ENCODE measurements around the gene NELL1.

Gene NELL1

DNA sequence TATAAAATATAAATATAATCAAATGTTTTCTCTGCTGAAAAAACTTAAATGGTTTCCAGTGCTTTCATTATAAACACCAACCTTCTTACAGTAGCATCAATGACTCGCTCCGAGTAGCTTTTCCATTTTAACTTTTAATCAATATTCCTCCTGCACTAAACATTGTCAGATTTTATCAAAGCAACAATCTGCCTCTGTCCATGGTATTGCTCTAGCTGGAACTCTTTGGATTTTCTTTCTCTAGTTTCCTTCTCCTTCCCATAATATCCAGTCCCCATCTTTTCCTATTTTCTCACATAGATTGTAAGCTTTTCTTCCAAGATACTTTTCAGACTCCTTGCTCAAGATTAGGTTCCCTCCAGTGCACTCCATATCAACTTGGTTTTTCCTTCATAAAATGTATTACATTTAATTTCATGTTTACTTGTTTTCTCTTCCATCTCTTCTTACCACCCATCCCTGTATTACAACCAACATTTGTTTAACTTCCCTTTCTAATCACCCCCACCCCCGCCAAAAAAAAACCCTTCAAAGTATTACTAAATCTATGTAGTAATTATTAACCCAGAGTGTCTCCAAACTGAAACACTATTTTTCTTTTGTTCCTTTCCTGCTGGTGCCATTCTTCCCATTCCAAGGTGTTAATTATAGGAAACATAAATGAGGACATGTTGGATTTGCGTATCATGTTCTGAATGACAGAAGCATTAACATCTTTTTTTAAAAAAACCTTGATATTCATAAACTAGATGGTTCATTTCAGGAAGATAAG, 716.5 kb downstream of the NELL1 start:
- no peaks in the 10 kb centered on the region for H3K27me3 ChIP-seq (ENCODE audit: control insufficient read depth, insufficient read depth, low read length)

DNA sequence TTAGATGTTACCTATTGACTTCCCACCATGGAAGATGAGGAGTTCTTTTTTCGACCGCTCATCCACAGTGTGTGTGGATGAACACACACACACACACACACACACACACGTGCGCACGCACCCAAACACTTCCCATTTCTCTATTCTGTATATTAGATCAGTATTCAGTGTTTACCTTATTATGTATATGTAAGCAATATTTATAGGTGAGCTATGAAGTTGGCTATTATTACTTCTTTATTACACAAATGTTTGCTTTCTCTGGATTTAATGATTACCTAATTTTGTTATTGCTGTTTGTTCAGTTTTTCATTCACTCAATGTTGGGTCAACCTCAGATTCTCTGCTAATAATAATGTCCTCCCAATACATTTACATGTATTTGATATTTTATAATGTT, 721.0 kb downstream of the NELL1 start:
- Histone ChIP-seq H3K4me3 (ENCODE audit: low read length) (no peak overlapping the region), H3K9me3 (ENCODE audit: control insufficient read depth, insufficient read depth, low read length) (no peaks in the 10 kb centered on the region), H3K4me1 (ENCODE audit: control insufficient read depth, insufficient read depth, low read length) (no peaks in the 10 kb centered on the region), H3K27me3 (ENCODE audit: control insufficient read depth, insufficient read depth, low read length) (no peaks in the 10 kb centered on the region), H3K36me3 (ENCODE audit: control insufficient read depth, insufficient read depth, low read length) (no peaks in the 10 kb centered on the region), H3K27ac (ENCODE audit: low read length) (no peak overlapping the region)
- no CpG with 5 or more reads among the region's 5 CpGs for WGBS (ENCODE audit: insufficient coverage, insufficient read length)
- DNase-seq (ENCODE audit: low read depth, low spot score), result no peak

More for the DNA sequence above, 716.5 kb downstream of the NELL1 start:
- H3K27ac ChIP-seq (ENCODE audit: low read length), result no peak overlapping the region
- no peaks in the 10 kb centered on the region for H3K9me3 ChIP-seq (ENCODE audit: control insufficient read depth, insufficient read depth, low read length)
- WGBS (ENCODE audit: insufficient coverage, insufficient read length), result 100% methylated on average over 3 of the region's 4 CpGs
- H3K4me1 ChIP-seq (ENCODE audit: control insufficient read depth, insufficient read depth, low read length), result no peaks in the 10 kb centered on the region
- DNase-seq (ENCODE audit: low read depth, low spot score), result no peak
- no peaks in the 10 kb centered on the region for H3K36me3 ChIP-seq (ENCODE audit: control insufficient read depth, insufficient read depth, low read length)
- no peak overlapping the region for H3K4me3 ChIP-seq (ENCODE audit: low read length)

GRCh38 chr11:21396342-21397008, 727.1 kb downstream of the NELL1 start:
- H3K9me3 ChIP-seq (ENCODE audit: control insufficient read depth, insufficient read depth, low read length), result no peaks in the 10 kb centered on the region
- DNase-seq (ENCODE audit: low read depth, low spot score), result no peak
- no CpG with 5 or more reads among the region's 5 CpGs for WGBS (ENCODE audit: insufficient coverage, insufficient read length)
- no peaks in the 10 kb centered on the region for H3K4me1 ChIP-seq (ENCODE audit: control insufficient read depth, insufficient read depth, low read length)
- H3K27me3 ChIP-seq (ENCODE audit: control insufficient read depth, insufficient read depth, low read length), result no peaks in the 10 kb centered on the region
- no peak overlapping the region for H3K27ac ChIP-seq (ENCODE audit: low read length)
- H3K4me3 ChIP-seq (ENCODE audit: low read length), result no peak overlapping the region
- no peaks in the 10 kb centered on the region for H3K36me3 ChIP-seq (ENCODE audit: control insufficient read depth, insufficient read depth, low read length)

DNA sequence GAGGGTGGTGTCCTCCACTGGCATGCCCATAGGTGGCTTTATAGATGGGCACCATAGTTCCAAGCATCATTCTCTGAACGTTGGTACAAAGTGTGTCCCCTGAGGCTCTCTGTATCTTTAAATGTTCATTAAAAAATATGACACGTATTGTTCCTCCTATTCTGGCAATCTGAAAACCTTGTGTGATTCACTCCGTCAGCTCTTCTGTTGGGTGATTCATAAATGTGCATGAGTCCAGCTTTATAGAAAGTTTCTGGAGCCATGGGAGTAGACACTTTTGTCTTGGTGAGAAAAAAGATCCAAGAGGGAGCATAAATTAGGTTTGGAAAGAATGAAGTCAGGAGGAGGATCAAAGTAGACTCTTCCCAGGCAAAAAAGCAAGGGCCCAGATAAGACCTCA, 728.8 kb downstream of the NELL1 start:
- H3K9me3 ChIP-seq (ENCODE audit: control insufficient read depth, insufficient read depth, low read length), result no peaks in the 10 kb centered on the region
- no peaks in the 10 kb centered on the region for H3K27me3 ChIP-seq (ENCODE audit: control insufficient read depth, insufficient read depth, low read length)
- H3K27ac ChIP-seq (ENCODE audit: low read length), result no peak overlapping the region
- no CpG with 5 or more reads among the region's 3 CpGs for WGBS (ENCODE audit: insufficient coverage, insufficient read length)
- no peaks in the 10 kb centered on the region for H3K36me3 ChIP-seq (ENCODE audit: control insufficient read depth, insufficient read depth, low read length)
- DNase-seq (ENCODE audit: low read depth, low spot score), result no peak
- no peaks in the 10 kb centered on the region for H3K4me1 ChIP-seq (ENCODE audit: control insufficient read depth, insufficient read depth, low read length)
- no peak overlapping the region for H3K4me3 ChIP-seq (ENCODE audit: low read length)

- H3K4me3 ChIP-seq (ENCODE audit: low read length), result no peak overlapping the region
- no peaks in the 10 kb centered on the region for H3K9me3 ChIP-seq (ENCODE audit: control insufficient read depth, insufficient read depth, low read length)
- no peaks in the 10 kb centered on the region for H3K4me1 ChIP-seq (ENCODE audit: control insufficient read depth, insufficient read depth, low read length)
- no CpG with 5 or more reads among the region's 1 CpG for WGBS (ENCODE audit: insufficient coverage, insufficient read length)
- no peak overlapping the region for H3K27ac ChIP-seq (ENCODE audit: low read length)
- no peaks in the 10 kb centered on the region for H3K36me3 ChIP-seq (ENCODE audit: control insufficient read depth, insufficient read depth, low read length)
- DNase-seq (ENCODE audit: low read depth, low spot score), result no peak
- no peaks in the 10 kb centered on the region for H3K27me3 ChIP-seq (ENCODE audit: control insufficient read depth, insufficient read depth, low read length)
Observed at GRCh38 chr11:21401496-21401895, 732.1 kb downstream of the NELL1 start.

GRCh38 chr11:21402274-21402673, 732.9 kb downstream of the NELL1 start:
- WGBS (ENCODE audit: insufficient coverage, insufficient read length), result no CpG with 5 or more reads among the region's 1 CpG
- Histone ChIP-seq H3K4me3 (ENCODE audit: low read length) (no peak overlapping the region), H3K9me3 (ENCODE audit: control insufficient read depth, insufficient read depth, low read length) (no peaks in the 10 kb centered on the region), H3K27me3 (ENCODE audit: control insufficient read depth, insufficient read depth, low read length) (no peaks in the 10 kb centered on the region), H3K4me1 (ENCODE audit: control insufficient read depth, insufficient read depth, low read length) (no peaks in the 10 kb centered on the region), H3K36me3 (ENCODE audit: control insufficient read depth, insufficient read depth, low read length) (no peaks in the 10 kb centered on the region), H3K27ac (ENCODE audit: low read length) (no peak overlapping the region)
- DNase-seq (ENCODE audit: low read depth, low spot score), result no peak

GRCh38 chr11:21403069-21403468, 733.7 kb downstream of the NELL1 start:
- Histone ChIP-seq H3K4me1 (ENCODE audit: control insufficient read depth, insufficient read depth, low read length) (no peaks in the 10 kb centered on the region), H3K27ac (ENCODE audit: low read length) (no peak overlapping the region)

GRCh38 chr11:21405422-21405821, 736.0 kb downstream of the NELL1 start:
- DNase-seq (ENCODE audit: low read depth, low spot score), result no peak
- Histone ChIP-seq H3K36me3 (ENCODE audit: control insufficient read depth, insufficient read depth, low read length) (no peaks in the 10 kb centered on the region), H3K4me3 (ENCODE audit: low read length) (no peak overlapping the region), H3K27me3 (ENCODE audit: control insufficient read depth, insufficient read depth, low read length) (no peaks in the 10 kb centered on the region), H3K9me3 (ENCODE audit: control insufficient read depth, insufficient read depth, low read length) (no peaks in the 10 kb centered on the region), H3K4me1 (ENCODE audit: control insufficient read depth, insufficient read depth, low read length) (no peaks in the 10 kb centered on the region), H3K27ac (ENCODE audit: low read length) (no peak overlapping the region)
- WGBS (ENCODE audit: insufficient coverage, insufficient read length), result no CpG with 5 or more reads among the region's 1 CpG

More at GRCh38 chr11:21403069-21403468, 733.7 kb downstream of the NELL1 start:
- Histone ChIP-seq H3K4me3 (ENCODE audit: low read length) (no peak overlapping the region), H3K36me3 (ENCODE audit: control insufficient read depth, insufficient read depth, low read length) (no peaks in the 10 kb centered on the region), H3K27me3 (ENCODE audit: control insufficient read depth, insufficient read depth, low read length) (no peaks in the 10 kb centered on the region), H3K9me3 (ENCODE audit: control insufficient read depth, insufficient read depth, low read length) (no peaks in the 10 kb centered on the region)
- DNase-seq (ENCODE audit: low read depth, low spot score), result no peak

GRCh38 chr11:21410513-21410912, 741.1 kb downstream of the NELL1 start:
- H3K4me1 ChIP-seq (ENCODE audit: control insufficient read depth, insufficient read depth, low read length), result no peaks in the 10 kb centered on the region
- H3K9me3 ChIP-seq (ENCODE audit: control insufficient read depth, insufficient read depth, low read length), result no peaks in the 10 kb centered on the region
- no peak overlapping the region for H3K4me3 ChIP-seq (ENCODE audit: low read length)
- no peaks in the 10 kb centered on the region for H3K27me3 ChIP-seq (ENCODE audit: control insufficient read depth, insufficient read depth, low read length)
- WGBS (ENCODE audit: insufficient coverage, insufficient read length), result no CpG with 5 or more reads among the region's 5 CpGs
- H3K27ac ChIP-seq (ENCODE audit: low read length), result no peak overlapping the region
- H3K36me3 ChIP-seq (ENCODE audit: control insufficient read depth, insufficient read depth, low read length), result no peaks in the 10 kb centered on the region
- no peak for DNase-seq (ENCODE audit: low read depth, low spot score)

DNA sequence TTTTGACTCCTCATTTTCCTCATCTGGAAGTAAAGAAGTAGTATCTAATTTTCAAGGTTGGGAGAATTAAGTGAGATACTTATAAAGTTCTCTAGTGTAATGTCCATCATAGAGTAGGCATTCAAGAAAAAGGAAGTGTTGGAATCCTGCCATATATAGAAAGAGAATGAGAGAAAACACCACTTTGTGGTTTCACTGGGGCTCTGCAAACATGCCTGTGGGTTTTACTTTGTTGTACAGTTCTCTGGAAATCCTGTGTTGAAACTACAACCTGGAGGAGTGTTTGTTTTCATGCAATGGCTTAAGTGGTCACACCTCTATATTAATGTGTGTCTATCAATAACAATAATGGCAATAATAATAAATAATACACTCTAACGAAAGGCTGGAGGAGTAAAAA, 741.7 kb downstream of the NELL1 start:
- Histone ChIP-seq H3K36me3 (ENCODE audit: control insufficient read depth, insufficient read depth, low read length) (no peaks in the 10 kb centered on the region), H3K4me3 (ENCODE audit: low read length) (no peak overlapping the region), H3K4me1 (ENCODE audit: control insufficient read depth, insufficient read depth, low read length) (no peaks in the 10 kb centered on the region), H3K27me3 (ENCODE audit: control insufficient read depth, insufficient read depth, low read length) (no peaks in the 10 kb centered on the region), H3K9me3 (ENCODE audit: control insufficient read depth, insufficient read depth, low read length) (no peaks in the 10 kb centered on the region), H3K27ac (ENCODE audit: low read length) (no peak overlapping the region)
- WGBS (ENCODE audit: insufficient coverage, insufficient read length), result no CpG with 5 or more reads among the region's 1 CpG
- DNase-seq (ENCODE audit: low read depth, low spot score), result no peak

DNA sequence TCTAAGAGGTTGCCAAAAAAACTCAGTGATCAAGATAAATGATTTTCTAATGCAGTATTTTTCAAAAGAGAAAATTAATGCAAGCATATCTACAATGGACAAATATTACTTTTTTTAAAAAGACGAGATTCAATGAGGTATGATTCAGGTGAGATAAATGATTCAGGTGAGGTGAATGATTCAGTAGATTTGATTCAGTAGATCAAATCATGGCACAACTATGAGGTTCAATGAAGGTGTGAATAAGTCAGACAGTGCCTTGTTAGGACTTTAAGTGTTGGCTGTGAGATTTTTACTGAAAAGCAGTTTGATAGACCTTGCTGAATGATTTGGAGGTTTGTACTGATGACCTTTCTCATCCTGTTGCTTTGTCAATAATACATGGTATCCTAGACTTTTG, 742.2 kb downstream of the NELL1 start:
- Histone ChIP-seq H3K4me1 (ENCODE audit: control insufficient read depth, insufficient read depth, low read length) (no peaks in the 10 kb centered on the region), H3K9me3 (ENCODE audit: control insufficient read depth, insufficient read depth, low read length) (no peaks in the 10 kb centered on the region), H3K27me3 (ENCODE audit: control insufficient read depth, insufficient read depth, low read length) (no peaks in the 10 kb centered on the region), H3K27ac (ENCODE audit: low read length) (no peak overlapping the region), H3K36me3 (ENCODE audit: control insufficient read depth, insufficient read depth, low read length) (no peaks in the 10 kb centered on the region), H3K4me3 (ENCODE audit: low read length) (no peak overlapping the region)
- no peak for DNase-seq (ENCODE audit: low read depth, low spot score)
- WGBS (ENCODE audit: insufficient coverage, insufficient read length), result no CpG with 5 or more reads among the region's 1 CpG
